ENCODE results near the gene AEN. TPM values are rescaled to one million over a fixed set of nuclear protein-coding genes. Genes with fewer than 3 reads are reported as not detected.

AEN gene
- total and polyA plus RNA-seq, 2 donors (not counting 3 experiments of a cell fraction or from before 2014, with no cell fraction given): 34.2 to 35.6 TPM

- Histone ChIP-seq H3K9me1 (replicated peaks; ENCODE audit: control insufficient read depth, extremely low read depth, insufficient read depth, low read length) (no peaks in the 10 kb centered on the region), H3K79me2 (ENCODE audit: control insufficient read depth, insufficient read depth, low read length) (peaks cover 23% of the 10 kb centered on the region), H3K4me1 (ENCODE audit: control insufficient read depth, extremely low read depth, insufficient read depth, low read length) (peaks cover 28% of the 10 kb centered on the region), H3K27me3 (ENCODE audit: control insufficient read depth in 2 of 2, insufficient read depth in 2 of 2, low read length in 2 of 2) (no peaks in the 10 kb centered on the region), H3K9me3 (replicated peaks; ENCODE audit: control insufficient read depth, insufficient read depth, low read length) (no peaks in the 10 kb centered on the region), H3K9ac (replicated peaks; ENCODE audit: extremely low read depth, insufficient read depth, low read length) (no peak overlapping the region), H3K4me2 (ENCODE audit: insufficient read depth, low read length) (no peak overlapping the region), H4K20me1 (replicated peaks; ENCODE audit: control insufficient read depth, extremely low read depth, insufficient read depth, low read length) (no peaks in the 10 kb centered on the region), H3K4me3 (replicated peaks in 1 of 3; ENCODE audit: insufficient read depth in 1 of 3, low read depth in 1 of 3, low read length in 3 of 3) (no peak overlapping the region), H3K27ac (ENCODE audit: insufficient read depth, low read depth, low read length) (no peak overlapping the region), H3K36me3 (ENCODE audit: control insufficient read depth in 2 of 2, extremely low read depth in 1 of 2, insufficient read depth in 2 of 2, low read length in 2 of 2) (peaks cover 3 to 11% of the 10 kb centered on the region in 2 experiments), H2AFZ (ENCODE audit: low read depth, low read length) (no peak overlapping the region)
- POLR2A ChIA-PET: interaction anchor here (0.7 kb wide), 1 partner anchor 10 kb away, joined by 4 read pairs; no protein-coding TSS in a partner anchor
- no peak for FAIRE-seq
- BruUV-seq (replicated peaks): no TSS peak
- TF ChIP-seq MYC (IDR thresholded peaks at IDR 0.05; ENCODE audit: low read depth, low read length): no peak
- no peak for TF ChIP-seq POLR2AphosphoS5 (IDR thresholded peaks at IDR 0.05; ENCODE audit: insufficient read depth, low read depth, low read length)
- no peak for TF ChIP-seq CTCF (IDR thresholded peaks at IDR 0.05; ENCODE audit: extremely low read depth in 1 of 2, insufficient read depth in 1 of 2, low read depth in 1 of 2, low read length in 2 of 2)
- TF ChIP-seq, protein P1, sequence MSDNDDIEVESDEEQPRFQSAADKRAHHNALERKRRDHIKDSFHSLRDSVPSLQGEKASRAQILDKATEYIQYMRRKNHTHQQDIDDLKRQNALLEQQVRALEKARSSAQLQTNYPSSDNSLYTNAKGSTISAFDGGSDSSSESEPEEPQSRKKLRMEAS (IDR thresholded peaks at IDR 0.05; ENCODE audit: insufficient read depth, insufficient read length): no peak
- no peak for TF ChIP-seq EZH2 (IDR thresholded peaks at IDR 0.05; ENCODE audit: borderline replicate concordance, low read depth, low read length, severe bottlenecking)
- no peak for TF ChIP-seq FOS (IDR thresholded peaks at IDR 0.05; ENCODE audit: borderline replicate concordance, insufficient read depth, low read length)
- TF ChIP-seq POLR2A (IDR thresholded peaks at IDR 0.05; ENCODE audit: low read depth, low read length): no peak
- TF ChIP-seq JUN (IDR thresholded peaks at IDR 0.05; ENCODE audit: borderline replicate concordance, insufficient read depth, insufficient read length, low read depth): no peak
- no peak for TF ChIP-seq GATA2 (IDR thresholded peaks at IDR 0.05; ENCODE audit: insufficient read depth, insufficient read length, low read depth, low read length)
- dilution Hi-C loops (cut with MboI; ENCODE audit: extremely low pct_ligation_motif_present, low sequenced_read_pairs) (no loop called here), intact Hi-C loops (cut with micrococcal nuclease) (no loop called here)
- no peak for DNase-seq (ENCODE audit: low read depth, low spot score)
- CTCF ChIA-PET: interaction anchor here (3.2 kb wide), 1 partner anchor 10 kb away, joined by 13 read pairs; no protein-coding TSS in a partner anchor
These were observed 13.3 kb downstream of the AEN start for GRCh38 chr15:88634449-88634848.
